ENCODE measurements around the gene PTH1R.

The PTH1R gene

DNA sequence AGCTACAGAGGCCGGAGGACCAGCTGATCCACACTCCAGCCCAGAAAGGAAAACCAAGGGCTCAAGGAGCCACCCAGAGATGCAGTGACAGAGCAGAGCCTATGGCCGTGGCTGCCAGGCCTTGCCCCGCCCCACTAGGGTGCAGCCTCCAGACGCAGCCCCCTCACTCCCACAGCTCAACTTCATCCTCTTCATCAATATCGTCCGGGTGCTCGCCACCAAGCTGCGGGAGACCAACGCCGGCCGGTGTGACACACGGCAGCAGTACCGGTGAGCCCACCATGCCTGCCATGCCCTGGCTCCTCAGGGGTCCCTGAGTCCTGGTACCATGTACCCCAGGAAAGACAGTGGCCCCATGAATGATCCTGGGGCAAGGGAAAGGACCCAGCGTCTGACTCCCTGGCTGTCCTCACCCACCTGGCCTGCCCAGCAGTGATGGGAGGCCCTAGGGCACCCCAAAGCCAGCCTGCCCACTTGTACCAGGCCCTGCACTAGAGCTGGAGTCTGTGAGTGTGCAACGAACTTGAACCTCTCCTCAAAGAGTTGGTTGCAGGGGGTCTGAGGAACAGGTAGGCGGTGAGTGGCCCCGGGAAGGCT is 24.2 kb downstream of the PTH1R start:
- no peak for DNase-seq (ENCODE audit: low read depth in 2 of 2)

DNA sequence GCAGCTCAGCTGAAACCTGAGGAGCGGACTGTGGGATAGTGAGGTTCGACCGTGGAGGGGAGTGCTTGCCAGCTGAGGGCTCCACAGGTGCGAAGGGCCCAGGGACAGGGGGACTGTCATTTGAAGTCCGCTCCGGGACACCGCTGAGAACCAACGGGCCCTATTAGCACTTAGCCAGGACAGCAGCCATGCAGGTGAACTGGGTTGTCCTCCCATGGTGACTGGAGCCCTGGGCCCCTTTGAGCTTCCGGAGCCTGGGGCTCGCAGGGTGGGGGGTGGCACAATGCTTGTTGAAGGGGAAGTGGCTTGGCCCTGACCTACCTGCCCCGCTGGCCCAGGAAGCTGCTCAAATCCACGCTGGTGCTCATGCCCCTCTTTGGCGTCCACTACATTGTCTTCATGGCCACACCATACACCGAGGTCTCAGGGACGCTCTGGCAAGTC is 24.7 kb downstream of the PTH1R start:
- DNase-seq (ENCODE audit: low read depth in 2 of 2) = no peak
- no peak overlapping the region for H3K4me3 ChIP-seq (replicated peaks in 1 of 2; ENCODE audit: low read depth in 2 of 2, low read length in 2 of 2)
- TF ChIP-seq, protein P1, sequence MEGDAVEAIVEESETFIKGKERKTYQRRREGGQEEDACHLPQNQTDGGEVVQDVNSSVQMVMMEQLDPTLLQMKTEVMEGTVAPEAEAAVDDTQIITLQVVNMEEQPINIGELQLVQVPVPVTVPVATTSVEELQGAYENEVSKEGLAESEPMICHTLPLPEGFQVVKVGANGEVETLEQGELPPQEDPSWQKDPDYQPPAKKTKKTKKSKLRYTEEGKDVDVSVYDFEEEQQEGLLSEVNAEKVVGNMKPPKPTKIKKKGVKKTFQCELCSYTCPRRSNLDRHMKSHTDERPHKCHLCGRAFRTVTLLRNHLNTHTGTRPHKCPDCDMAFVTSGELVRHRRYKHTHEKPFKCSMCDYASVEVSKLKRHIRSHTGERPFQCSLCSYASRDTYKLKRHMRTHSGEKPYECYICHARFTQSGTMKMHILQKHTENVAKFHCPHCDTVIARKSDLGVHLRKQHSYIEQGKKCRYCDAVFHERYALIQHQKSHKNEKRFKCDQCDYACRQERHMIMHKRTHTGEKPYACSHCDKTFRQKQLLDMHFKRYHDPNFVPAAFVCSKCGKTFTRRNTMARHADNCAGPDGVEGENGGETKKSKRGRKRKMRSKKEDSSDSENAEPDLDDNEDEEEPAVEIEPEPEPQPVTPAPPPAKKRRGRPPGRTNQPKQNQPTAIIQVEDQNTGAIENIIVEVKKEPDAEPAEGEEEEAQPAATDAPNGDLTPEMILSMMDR (IDR thresholded peaks at IDR 0.05; ENCODE audit: low read depth, low read length) = no peak

More for the DNA sequence above, 24.2 kb downstream of the PTH1R start:
- TF ChIP-seq, protein P1 (IDR thresholded peaks at IDR 0.05; ENCODE audit: low read depth, low read length) = no peak
- H3K4me3 ChIP-seq (replicated peaks in 1 of 2; ENCODE audit: low read depth in 2 of 2, low read length in 2 of 2) = no peak overlapping the region

DNA sequence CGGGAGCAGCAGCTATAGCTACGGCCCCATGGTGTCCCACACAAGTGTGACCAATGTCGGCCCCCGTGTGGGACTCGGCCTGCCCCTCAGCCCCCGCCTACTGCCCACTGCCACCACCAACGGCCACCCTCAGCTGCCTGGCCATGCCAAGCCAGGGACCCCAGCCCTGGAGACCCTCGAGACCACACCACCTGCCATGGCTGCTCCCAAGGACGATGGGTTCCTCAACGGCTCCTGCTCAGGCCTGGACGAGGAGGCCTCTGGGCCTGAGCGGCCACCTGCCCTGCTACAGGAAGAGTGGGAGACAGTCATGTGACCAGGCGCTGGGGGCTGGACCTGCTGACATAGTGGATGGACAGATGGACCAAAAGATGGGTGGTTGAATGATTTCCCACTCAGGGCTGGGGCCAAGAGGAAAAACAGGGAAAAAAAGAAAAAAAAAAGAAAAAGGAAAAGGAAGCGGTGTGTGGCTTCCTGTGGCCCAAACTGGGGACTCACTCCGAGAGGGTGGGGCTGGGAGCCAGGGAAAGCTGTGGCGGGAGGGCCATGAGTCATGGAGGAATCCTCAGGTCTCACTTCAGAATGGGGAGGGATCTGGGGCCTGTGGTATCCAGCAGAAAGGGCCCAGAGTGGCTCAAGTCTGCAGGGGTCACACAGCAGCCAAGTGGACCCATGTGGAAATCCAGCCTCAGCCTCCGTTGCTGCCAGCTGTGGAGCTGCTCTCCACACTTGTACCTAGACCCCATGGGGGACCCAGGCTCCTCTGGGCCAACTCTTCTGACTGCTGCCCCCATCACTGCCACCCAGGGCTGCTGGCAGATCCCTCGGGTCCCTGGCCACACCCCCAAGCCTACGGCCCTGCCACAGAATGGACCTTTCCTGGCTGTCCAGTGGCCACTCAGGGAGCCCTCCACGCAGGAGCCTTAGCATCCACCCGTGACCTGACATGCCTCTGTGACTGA is 26.1 kb downstream of the PTH1R start:
- TF ChIP-seq, protein P1 (IDR thresholded peaks at IDR 0.05; ENCODE audit: low read depth, low read length) = no peak
- DNase-seq (ENCODE audit: low read depth in 2 of 2) = peak; percentile 43 to 60
- no peak overlapping the region for H3K4me3 ChIP-seq (replicated peaks in 1 of 2; ENCODE audit: low read depth in 2 of 2, low read length in 2 of 2)

DNA sequence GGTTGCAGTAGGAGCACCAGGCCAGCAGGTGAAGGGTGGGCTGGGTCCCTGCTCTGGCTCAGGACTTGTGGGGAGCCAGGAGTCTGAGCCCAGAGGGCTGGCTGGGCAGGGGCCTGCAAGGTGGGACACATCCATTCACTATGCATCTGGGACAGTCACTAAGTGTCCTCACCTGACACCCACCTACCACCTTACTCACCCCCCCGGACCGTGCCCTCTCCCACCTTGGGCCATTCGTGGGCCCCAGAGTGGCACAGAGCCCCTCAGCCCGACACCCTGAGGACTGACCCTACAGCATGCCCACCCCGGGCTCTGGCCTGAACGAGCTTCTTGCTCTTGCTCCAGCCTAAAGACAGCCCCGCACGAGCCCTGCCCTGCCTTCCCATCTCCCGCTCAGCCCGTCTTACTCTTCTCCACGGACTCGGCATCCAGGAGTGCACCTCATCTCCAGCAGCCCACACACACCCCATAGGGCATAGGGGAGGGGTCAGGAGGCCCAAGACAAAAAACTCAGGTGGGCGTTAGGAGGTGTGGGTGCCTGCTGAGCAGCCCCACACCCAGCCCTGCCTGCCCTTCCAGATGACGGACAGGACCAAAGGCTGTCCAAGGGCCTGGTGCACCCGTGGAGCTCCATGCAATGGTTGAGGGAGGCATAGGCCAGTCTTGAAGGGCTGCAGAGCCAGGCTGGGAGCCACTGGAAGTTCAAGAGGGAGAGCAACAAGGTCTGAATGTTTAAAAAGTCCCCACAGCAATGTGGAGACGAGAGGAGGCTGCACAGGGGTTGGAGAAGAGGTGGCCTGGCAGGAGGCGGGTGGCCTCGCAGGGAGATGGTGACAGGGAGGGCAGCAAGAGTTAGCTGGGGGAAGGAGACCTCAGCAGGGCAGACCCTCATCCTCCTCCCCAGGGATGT is 27.0 kb downstream of the PTH1R start:
- no peak for DNase-seq (ENCODE audit: low read depth in 2 of 2)
- no peak overlapping the region for H3K4me3 ChIP-seq (replicated peaks in 1 of 2; ENCODE audit: low read depth in 2 of 2, low read length in 2 of 2)
- TF ChIP-seq, protein P1 (IDR thresholded peaks at IDR 0.05; ENCODE audit: low read depth, low read length) = no peak

DNA sequence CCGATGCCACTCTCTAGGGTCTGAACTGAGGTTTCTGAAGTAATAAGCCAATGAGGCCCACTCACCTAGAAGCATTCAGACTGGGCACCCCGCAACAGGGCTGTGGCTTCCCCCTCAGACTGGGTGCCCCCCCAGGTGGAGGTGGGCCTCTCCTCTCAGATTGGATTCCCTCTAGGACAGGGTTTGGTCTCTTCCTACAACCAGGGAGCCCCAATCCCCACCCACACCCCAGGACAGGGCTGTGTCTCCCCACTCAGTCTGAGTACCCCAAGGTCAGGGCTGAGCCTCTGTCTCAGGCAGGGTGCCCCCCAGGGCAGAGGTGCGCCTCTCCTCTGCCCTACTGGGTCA is 27.7 kb downstream of the PTH1R start:
- TF ChIP-seq, protein P1 (IDR thresholded peaks at IDR 0.05; ENCODE audit: low read depth, low read length) = no peak
- DNase-seq (ENCODE audit: low read depth in 2 of 2) = no peak

DNA sequence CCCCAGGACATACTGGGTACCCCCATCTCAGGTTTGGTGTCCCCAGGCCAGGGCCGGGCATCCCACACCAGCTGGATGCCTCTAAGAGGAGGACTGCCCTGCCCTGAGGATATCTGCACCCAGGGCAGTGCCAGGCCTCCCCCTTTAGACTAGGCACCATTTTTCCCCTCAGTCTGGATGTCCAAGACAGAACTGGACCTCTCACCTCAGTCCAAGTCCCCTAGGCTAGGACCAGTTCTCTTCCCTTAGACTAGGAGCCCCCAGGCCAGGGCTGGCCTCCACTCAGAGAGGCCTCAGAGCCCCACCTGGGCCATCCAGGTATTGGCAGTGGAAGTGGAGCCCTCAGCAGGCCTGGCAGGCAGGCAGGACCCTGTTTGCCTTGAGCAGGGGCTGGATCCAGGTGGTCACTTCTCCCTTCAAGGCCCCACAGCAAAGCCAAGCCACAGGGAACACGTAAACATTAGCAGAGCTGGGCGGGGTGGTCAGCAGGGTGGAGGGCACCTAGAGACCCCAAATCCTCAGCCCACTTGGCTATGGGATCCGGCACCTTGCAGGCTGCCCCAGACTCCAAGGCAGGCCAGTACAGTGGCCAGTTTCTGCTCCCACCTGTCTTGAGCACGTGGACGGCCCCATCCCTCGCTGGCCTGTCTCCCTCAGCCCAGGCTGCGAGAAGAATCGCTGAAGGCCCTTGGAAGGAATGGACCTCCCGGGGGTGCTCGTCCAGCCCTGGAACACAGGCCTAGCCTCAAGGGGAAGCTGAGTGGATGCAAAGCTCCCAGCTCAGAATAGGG is 28.3 kb downstream of the PTH1R start:
- H3K4me3 ChIP-seq (replicated peaks in 1 of 2; ENCODE audit: low read depth in 2 of 2, low read length in 2 of 2) = no peak overlapping the region
- DNase-seq (ENCODE audit: low read depth in 2 of 2) = no peak
- TF ChIP-seq, protein P1 (IDR thresholded peaks at IDR 0.05; ENCODE audit: low read depth, low read length) = no peak

More for the DNA sequence above, 27.7 kb downstream of the PTH1R start:
- no peak overlapping the region for H3K4me3 ChIP-seq (replicated peaks in 1 of 2; ENCODE audit: low read depth in 2 of 2, low read length in 2 of 2)

Measured in cardiac fibroblast (primary cell).